Measurements from ENCODE around the gene TRIP12. TPM values are rescaled to one million over a fixed set of nuclear protein-coding genes. Genes with fewer than 3 reads are reported as not detected.

TRIP12 gene
- total and polyA plus RNA-seq, 2 of the 13 experiments (the other 11 are each of a cell fraction or from before 2014, with no cell fraction given), result 72.1 to 153 TPM

- TF ChIP-seq GATAD1 (CRISPR knock-in tag; IDR thresholded peaks at IDR 0.05), result no peak
- TF ChIP-seq TOPORS (CRISPR knock-in tag; IDR thresholded peaks at IDR 0.05), result no peak
- no peak for TF ChIP-seq GPN1 (CRISPR knock-in tag; IDR thresholded peaks at IDR 0.05; ENCODE audit: borderline replicate concordance)
- no peak for TF ChIP-seq ZNF777 (CRISPR knock-in tag; IDR thresholded peaks at IDR 0.05)
- TF ChIP-seq MTA3 (CRISPR knock-in tag; IDR thresholded peaks at IDR 0.05), result no peak
- no peak for TF ChIP-seq ZNF75D (CRISPR knock-in tag; IDR thresholded peaks at IDR 0.05; ENCODE audit: borderline replicate concordance)
- no peak for TF ChIP-seq ZNF720 (CRISPR knock-in tag; IDR thresholded peaks at IDR 0.05)
- TF ChIP-seq BCL6 (CRISPR knock-in tag; IDR thresholded peaks at IDR 0.05), result no peak
- no peak for TF ChIP-seq ZNF34 (CRISPR knock-in tag; IDR thresholded peaks at IDR 0.05; ENCODE audit: borderline replicate concordance)
- TF ChIP-seq, protein P1, sequence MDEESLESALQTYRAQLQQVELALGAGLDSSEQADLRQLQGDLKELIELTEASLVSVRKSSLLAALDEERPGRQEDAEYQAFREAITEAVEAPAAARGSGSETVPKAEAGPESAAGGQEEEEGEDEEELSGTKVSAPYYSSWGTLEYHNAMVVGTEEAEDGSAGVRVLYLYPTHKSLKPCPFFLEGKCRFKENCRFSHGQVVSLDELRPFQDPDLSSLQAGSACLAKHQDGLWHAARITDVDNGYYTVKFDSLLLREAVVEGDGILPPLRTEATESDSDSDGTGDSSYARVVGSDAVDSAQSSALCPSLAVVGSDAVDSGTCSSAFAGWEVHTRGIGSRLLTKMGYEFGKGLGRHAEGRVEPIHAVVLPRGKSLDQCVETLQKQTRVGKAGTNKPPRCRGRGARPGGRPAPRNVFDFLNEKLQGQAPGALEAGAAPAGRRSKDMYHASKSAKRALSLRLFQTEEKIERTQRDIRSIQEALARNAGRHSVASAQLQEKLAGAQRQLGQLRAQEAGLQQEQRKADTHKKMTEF (CRISPR knock-in tag; IDR thresholded peaks at IDR 0.05), result no peak
- TF ChIP-seq, protein P2, sequence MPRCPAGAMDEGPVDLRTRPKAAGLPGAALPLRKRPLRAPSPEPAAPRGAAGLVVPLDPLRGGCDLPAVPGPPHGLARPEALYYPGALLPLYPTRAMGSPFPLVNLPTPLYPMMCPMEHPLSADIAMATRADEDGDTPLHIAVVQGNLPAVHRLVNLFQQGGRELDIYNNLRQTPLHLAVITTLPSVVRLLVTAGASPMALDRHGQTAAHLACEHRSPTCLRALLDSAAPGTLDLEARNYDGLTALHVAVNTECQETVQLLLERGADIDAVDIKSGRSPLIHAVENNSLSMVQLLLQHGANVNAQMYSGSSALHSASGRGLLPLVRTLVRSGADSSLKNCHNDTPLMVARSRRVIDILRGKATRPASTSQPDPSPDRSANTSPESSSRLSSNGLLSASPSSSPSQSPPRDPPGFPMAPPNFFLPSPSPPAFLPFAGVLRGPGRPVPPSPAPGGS (CRISPR knock-in tag; IDR thresholded peaks at IDR 0.05), result no peak
- no peak for TF ChIP-seq MEF2D (CRISPR knock-in tag; IDR thresholded peaks at IDR 0.05)
- TF ChIP-seq, protein P3, sequence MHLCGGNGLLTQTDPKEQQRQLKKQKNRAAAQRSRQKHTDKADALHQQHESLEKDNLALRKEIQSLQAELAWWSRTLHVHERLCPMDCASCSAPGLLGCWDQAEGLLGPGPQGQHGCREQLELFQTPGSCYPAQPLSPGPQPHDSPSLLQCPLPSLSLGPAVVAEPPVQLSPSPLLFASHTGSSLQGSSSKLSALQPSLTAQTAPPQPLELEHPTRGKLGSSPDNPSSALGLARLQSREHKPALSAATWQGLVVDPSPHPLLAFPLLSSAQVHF (CRISPR knock-in tag; IDR thresholded peaks at IDR 0.05), result no peak
- no peak for TF ChIP-seq ZNF570 (CRISPR knock-in tag; IDR thresholded peaks at IDR 0.05; ENCODE audit: borderline replicate concordance)
- no peak for TF ChIP-seq ZSCAN29 (CRISPR knock-in tag; conservative IDR thresholded peaks at IDR 0.05)
- TF ChIP-seq HDAC2 (CRISPR knock-in tag; IDR thresholded peaks at IDR 0.05), result no peak
- TF ChIP-seq ZNF431 (CRISPR knock-in tag; IDR thresholded peaks at IDR 0.05; ENCODE audit: borderline replicate concordance, low read depth), result no peak
- TF ChIP-seq ZBTB37 (CRISPR knock-in tag; IDR thresholded peaks at IDR 0.05), result 0 out of 2 replicates have a peak, but pooled peaks have one; percentile 27
- TF ChIP-seq MBD4 (IDR thresholded peaks at IDR 0.05; ENCODE audit: borderline replicate concordance, low read length), result no peak
- no peak for TF ChIP-seq ZNF891 (CRISPR knock-in tag; IDR thresholded peaks at IDR 0.05)
- no peak for TF ChIP-seq ZFP62 (CRISPR knock-in tag; IDR thresholded peaks at IDR 0.05)
- TF ChIP-seq ZNF282 (IDR thresholded peaks at IDR 0.05; ENCODE audit: partially characterized antibody), result no peak
- TF ChIP-seq, protein P4, sequence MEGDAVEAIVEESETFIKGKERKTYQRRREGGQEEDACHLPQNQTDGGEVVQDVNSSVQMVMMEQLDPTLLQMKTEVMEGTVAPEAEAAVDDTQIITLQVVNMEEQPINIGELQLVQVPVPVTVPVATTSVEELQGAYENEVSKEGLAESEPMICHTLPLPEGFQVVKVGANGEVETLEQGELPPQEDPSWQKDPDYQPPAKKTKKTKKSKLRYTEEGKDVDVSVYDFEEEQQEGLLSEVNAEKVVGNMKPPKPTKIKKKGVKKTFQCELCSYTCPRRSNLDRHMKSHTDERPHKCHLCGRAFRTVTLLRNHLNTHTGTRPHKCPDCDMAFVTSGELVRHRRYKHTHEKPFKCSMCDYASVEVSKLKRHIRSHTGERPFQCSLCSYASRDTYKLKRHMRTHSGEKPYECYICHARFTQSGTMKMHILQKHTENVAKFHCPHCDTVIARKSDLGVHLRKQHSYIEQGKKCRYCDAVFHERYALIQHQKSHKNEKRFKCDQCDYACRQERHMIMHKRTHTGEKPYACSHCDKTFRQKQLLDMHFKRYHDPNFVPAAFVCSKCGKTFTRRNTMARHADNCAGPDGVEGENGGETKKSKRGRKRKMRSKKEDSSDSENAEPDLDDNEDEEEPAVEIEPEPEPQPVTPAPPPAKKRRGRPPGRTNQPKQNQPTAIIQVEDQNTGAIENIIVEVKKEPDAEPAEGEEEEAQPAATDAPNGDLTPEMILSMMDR (CRISPR knock-in tag; IDR thresholded peaks at IDR 0.05), result peak; percentile 63
- TF ChIP-seq ZNF24 (IDR thresholded peaks at IDR 0.05), result no peak
- no peak for TF ChIP-seq WIZ (CRISPR knock-in tag; IDR thresholded peaks at IDR 0.05)
- TF ChIP-seq MIER2 (CRISPR knock-in tag; IDR thresholded peaks at IDR 0.05), result peak; percentile 80
- TF ChIP-seq SP2 (CRISPR knock-in tag; IDR thresholded peaks at IDR 0.05), result no peak
Measured at GRCh38 chr2:229715895-229716507, 205.8 kb downstream of the TRIP12 start (continued).
